Common myeloid progenitor, CD34-positive (primary cell): ENCODE measurements around the gene TOM1L1.

ENCODE experiments used
- CTCF ChIA-PET: fragments of 350-600 bp; sonication (Branson Sonifier 250); formaldehyde crosslinking; loops from one replicate; lab custom pipeline; 2021; ENCODE audit warnings: antibody characterized with exemption; lab: Charles Lee
- POLR2A ChIA-PET: fragments of 350-600 bp; sonication (Branson Sonifier 250); formaldehyde crosslinking; loops from one replicate; lab custom pipeline; 2021; ENCODE audit warnings: antibody characterized with exemption; lab: Charles Lee
- DNase-seq, 3 donors: peaks; one replicate each; pipeline versions ENCODE4 v3.0.0 to v3.0.0-alpha.2; 2013
- H3K27ac ChIP-seq, 2 experiments: 1 replicate in 1 of 2; 2 replicates in 1 of 2; pipeline ENCODE4 v1.7.0; 2013; ENCODE audit warnings: inconsistent platforms in 2 of 2, low read length in 2 of 2, mild to moderate bottlenecking in 2 of 2, low read depth in 1 of 2, moderate library complexity in 1 of 2; ENCODE audit not compliant: severe bottlenecking in 2 of 2, insufficient read depth in 1 of 2, poor library complexity in 1 of 2
- H3K27me3 ChIP-seq, 5 experiments: replicated peaks in 2 of 5; 1 replicate in 3 of 5; 2 replicates in 2 of 5; pipeline versions ENCODE4 v1.6.1 to v1.7.0; 2013; ENCODE audit warnings: low read length in 4 of 5, mild to moderate bottlenecking in 2 of 5, moderate library complexity in 2 of 5, inconsistent platforms in 1 of 5; ENCODE audit not compliant: insufficient read depth in 5 of 5, control insufficient read depth in 4 of 5
- H3K36me3 ChIP-seq, 4 experiments: 1 replicate in 2 of 4; 2 replicates in 2 of 4; pipeline versions ENCODE4 v1.6.1 to v1.7.0; 2013; ENCODE audit warnings: low read length in 3 of 4, control low read depth in 1 of 4, mild to moderate bottlenecking in 1 of 4; ENCODE audit not compliant: control insufficient read depth in 4 of 4, insufficient read depth in 4 of 4
- H3K4me1 ChIP-seq, 4 experiments: 1 replicate in 3 of 4; 2 replicates in 1 of 4; pipeline versions ENCODE4 v1.6.1 to v1.7.1; 2013; ENCODE audit warnings: low read length in 3 of 4, mild to moderate bottlenecking in 3 of 4, control low read depth in 1 of 4, inconsistent platforms in 1 of 4, moderate library complexity in 1 of 4; ENCODE audit not compliant: control insufficient read depth in 4 of 4, insufficient read depth in 4 of 4; ENCODE audit errors: control extremely low read depth in 1 of 4
- H3K4me3 ChIP-seq, 7 experiments: 1 replicate in 4 of 7; 2 replicates in 3 of 7; pipeline versions ENCODE4 v1.5.1 to v1.7.0; 2013; ENCODE audit warnings: mild to moderate bottlenecking in 7 of 7, low read length in 6 of 7, moderate library complexity in 6 of 7, inconsistent platforms in 2 of 7, low read depth in 2 of 7, control low read depth in 1 of 7; ENCODE audit not compliant: insufficient read depth in 4 of 7, control insufficient read depth in 1 of 7; ENCODE audit errors: extremely low read depth in 1 of 7
- H3K9me3 ChIP-seq, 5 experiments: 1 replicate in 4 of 5; 2 replicates in 1 of 5; pipeline versions ENCODE4 v1.6.1 to v1.7.1; 2013; ENCODE audit warnings: low read length in 4 of 5, mild to moderate bottlenecking in 2 of 5, inconsistent platforms in 1 of 5, low read depth in 1 of 5, moderate library complexity in 1 of 5; ENCODE audit not compliant: control insufficient read depth in 4 of 5, insufficient read depth in 2 of 5; ENCODE audit errors: control extremely low read depth in 1 of 5
- WGBS: methylation state at CpG from one replicate; pipeline ENCODE4 v1.1.5; 2013; ENCODE audit not compliant: insufficient coverage; 5-methylcytosine and 5-hydroxymethylcytosine counted together

TOM1L1 gene

GRCh38 chr17:54980375-54980774 is 79.7 kb downstream of the TOM1L1 start:
- H3K4me3 ChIP-seq, result no peak overlapping the region
- ChIA-PET POLR2A (no interaction called here), CTCF (interaction anchor here (1.3 kb wide), 1 partner anchor 13 kb away, joined by 4 read pairs; no protein-coding TSS in a partner anchor)
- H3K27ac ChIP-seq, result no peak overlapping the region
- H3K4me1 ChIP-seq, result peaks cover 0 to 11% (median 3%) of the 10 kb centered on the region in 4 experiments
- peak in 2 of 3 donors; percentile 45 to 50 for DNase-seq
- H3K27me3 ChIP-seq, result no peaks in the 10 kb centered on the region
- WGBS, result 64% methylated on average over 3 of the region's 3 CpGs
- peaks cover 0 to 3% (median 2%) of the 10 kb centered on the region in 4 experiments for H3K36me3 ChIP-seq
- peaks cover 0 to 11% (median 5%) of the 10 kb centered on the region in 5 experiments for H3K9me3 ChIP-seq

DNA sequence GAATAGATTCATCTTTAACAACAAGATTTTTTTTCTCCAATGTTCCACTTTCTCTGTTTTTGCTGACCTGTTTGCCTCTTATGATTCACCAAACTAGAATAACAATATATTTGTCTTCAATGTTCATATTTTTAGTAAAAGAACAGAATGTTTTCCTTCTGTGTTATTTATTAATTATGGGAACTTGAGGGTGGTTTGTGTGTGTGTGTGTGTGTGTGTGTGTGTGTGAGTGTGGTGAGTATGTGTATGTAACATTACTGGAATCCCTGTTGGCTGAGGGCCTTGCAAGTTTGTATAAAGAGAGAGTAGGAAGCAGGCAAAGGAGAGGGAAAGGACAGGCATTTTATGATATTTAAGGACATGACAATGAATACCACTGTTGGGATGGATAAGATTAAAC is 81.7 kb downstream of the TOM1L1 start:
- no peak for DNase-seq
- Histone ChIP-seq H3K27ac (no peak overlapping the region), H3K27me3 (no peaks in the 10 kb centered on the region), H3K36me3 (peaks cover 0 to 7% (median 3%) of the 10 kb centered on the region in 4 experiments), H3K4me1 (peaks cover 0 to 11% (median 4%) of the 10 kb centered on the region in 4 experiments), H3K9me3 (peaks cover 0 to 6% (median 5%) of the 10 kb centered on the region in 5 experiments), H3K4me3 (no peak overlapping the region)
- ChIA-PET POLR2A (no interaction called here), CTCF (no interaction called here)

DNA sequence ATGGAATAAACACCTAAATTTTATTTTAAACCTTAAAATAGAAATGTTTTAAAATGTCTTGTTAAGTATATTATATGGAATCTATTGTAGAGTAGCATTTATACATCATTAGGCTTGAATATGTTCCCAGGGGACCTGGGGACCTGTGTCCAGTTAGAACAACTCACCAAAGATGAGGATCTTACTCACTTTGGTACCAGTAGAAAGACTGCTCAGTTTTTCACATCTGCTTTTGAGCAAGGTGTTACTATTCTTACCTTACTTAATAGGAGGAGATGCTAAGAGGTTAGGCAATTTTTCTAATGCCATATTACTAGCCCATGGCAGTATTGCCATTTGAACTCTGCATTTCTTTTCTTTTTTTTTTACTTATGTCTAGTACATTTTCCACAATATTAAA is 82.6 kb downstream of the TOM1L1 start:
- H3K4me3 ChIP-seq, result no peak overlapping the region
- H3K36me3 ChIP-seq, result peaks cover 0 to 7% (median 3%) of the 10 kb centered on the region in 4 experiments
- no peaks in the 10 kb centered on the region for H3K27me3 ChIP-seq
- CTCF ChIA-PET, result no interaction called here
- POLR2A ChIA-PET, result no interaction called here
- no peak overlapping the region for H3K27ac ChIP-seq
- H3K4me1 ChIP-seq, result peaks cover 0 to 11% (median 2%) of the 10 kb centered on the region in 4 experiments
- peaks cover 0 to 6% (median 5%) of the 10 kb centered on the region in 5 experiments for H3K9me3 ChIP-seq
- no peak for DNase-seq

DNA sequence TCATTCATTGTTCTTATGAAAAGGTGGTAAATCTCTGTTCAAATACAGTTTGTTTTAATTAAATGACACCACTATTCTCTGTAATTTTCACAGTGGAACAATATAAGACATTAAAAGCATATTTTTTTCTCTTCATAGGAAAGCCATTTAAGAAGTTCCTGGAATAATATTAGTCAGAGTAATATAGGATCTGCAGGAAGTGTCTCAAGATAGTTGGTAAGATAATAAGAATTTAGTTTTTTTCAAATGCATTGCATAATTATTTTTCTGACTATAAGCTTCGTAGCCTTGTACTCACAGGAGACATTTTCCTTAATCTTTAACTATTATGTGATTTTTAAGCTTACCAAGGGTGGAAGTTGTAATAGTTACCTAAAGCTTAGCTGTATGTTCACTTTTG is 84.8 kb downstream of the TOM1L1 start:
- H3K4me3 ChIP-seq, result no peak overlapping the region
- peaks cover 0 to 6% (median 0%) of the 10 kb centered on the region in 4 experiments for H3K4me1 ChIP-seq
- H3K36me3 ChIP-seq, result peaks cover 0 to 7% (median 3%) of the 10 kb centered on the region in 4 experiments
- CTCF ChIA-PET, result interaction anchor here (1.1 to 1.8 kb wide), 2 partner anchors 362 to 372 kb away, joined by 3 to 6 read pairs; no protein-coding TSS in a partner anchor
- H3K9me3 ChIP-seq, result peaks cover 0 to 3% (median 2%) of the 10 kb centered on the region in 5 experiments
- no CpG with 5 or more reads among the region's 1 CpG for WGBS
- H3K27me3 ChIP-seq, result no peaks in the 10 kb centered on the region
- H3K27ac ChIP-seq, result no peak overlapping the region
- POLR2A ChIA-PET, result no interaction called here
- DNase-seq, result no peak

DNA sequence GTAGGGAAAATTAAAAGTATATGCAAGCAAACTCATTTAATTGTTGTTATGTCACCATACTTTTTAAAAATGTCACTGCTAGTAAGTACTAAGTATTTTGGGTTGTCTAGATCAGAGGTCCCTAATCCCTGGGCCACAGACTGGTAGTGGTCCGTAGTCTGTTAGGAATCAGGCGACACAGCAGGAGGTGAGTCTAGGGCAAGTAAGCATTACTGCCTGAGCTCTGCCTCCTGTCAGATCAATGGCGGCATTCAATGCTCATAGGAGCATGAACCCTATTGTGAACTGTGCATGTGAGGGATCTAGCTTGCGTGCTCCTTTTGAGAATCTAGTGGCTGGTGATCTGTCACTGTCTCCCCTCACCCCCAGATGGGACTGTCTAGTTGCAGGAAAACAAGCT is 89.5 kb downstream of the TOM1L1 start:
- 94% methylated on average over 2 of the region's 4 CpGs for WGBS
- Histone ChIP-seq H3K4me3 (no peak overlapping the region), H3K4me1 (peaks cover 0 to 6% (median 0%) of the 10 kb centered on the region in 4 experiments), H3K27me3 (no peaks in the 10 kb centered on the region), H3K27ac (no peak overlapping the region), H3K9me3 (no peaks in the 10 kb centered on the region), H3K36me3 (peaks cover 0 to 8% (median 1%) of the 10 kb centered on the region in 4 experiments)
- DNase-seq, result no peak
- POLR2A ChIA-PET, result interaction anchor here (0.6 kb wide), 1 partner anchor 14 kb away, joined by 3 read pairs; no protein-coding TSS in a partner anchor
- CTCF ChIA-PET, result interaction anchor here (1.2 to 12.0 kb wide), 2 partner anchors 45 to 362 kb away, joined by 3 to 190 read pairs; no protein-coding TSS in a partner anchor

- Histone ChIP-seq H3K27ac (no peak overlapping the region), H3K4me3 (no peak overlapping the region), H3K4me1 (no peaks in the 10 kb centered on the region), H3K9me3 (no peaks in the 10 kb centered on the region), H3K36me3 (peaks cover 0 to 8% (median 1%) of the 10 kb centered on the region in 4 experiments), H3K27me3 (no peaks in the 10 kb centered on the region)
- ChIA-PET POLR2A (interaction anchor here (0.7 to 0.8 kb wide), 2 partner anchors 357 to 427 kb away, joined by 3 to 6 read pairs; no protein-coding TSS in a partner anchor), CTCF (interaction anchor here (1.1 to 12.0 kb wide), 5 partner anchors 11 to 521 kb away, joined by 3 to 190 read pairs (median 9); no protein-coding TSS in a partner anchor)
- WGBS, result no CpG with 5 or more reads among the region's 1 CpG
- no peak for DNase-seq
Measured at GRCh38 chr17:54991567-54991966, 90.9 kb downstream of the TOM1L1 start.
